Common myeloid progenitor, CD34-positive (primary cell): Measurements from ENCODE around the gene ZBED1.
"Not testable (repeated sequence)": the region's sequence is repeated elsewhere in the genome, so short reads cannot be mapped to it uniquely, and the experiment has no call there.

ENCODE experiments used
- CTCF ChIA-PET: fragments of 350-600 bp; sonication (Branson Sonifier 250); formaldehyde crosslinking; loops from one replicate; lab custom pipeline; 2021; ENCODE audit warnings: antibody characterized with exemption; lab: Charles Lee
- POLR2A ChIA-PET: fragments of 350-600 bp; sonication (Branson Sonifier 250); formaldehyde crosslinking; loops from one replicate; lab custom pipeline; 2021; ENCODE audit warnings: antibody characterized with exemption; lab: Charles Lee
- DNase-seq, 3 donors: peaks; one replicate each; pipeline versions ENCODE4 v3.0.0 to v3.0.0-alpha.2; 2013
- H3K27ac ChIP-seq, 2 experiments: 1 replicate in 1 of 2; 2 replicates in 1 of 2; pipeline ENCODE4 v1.7.0; 2013; ENCODE audit warnings: inconsistent platforms in 2 of 2, low read length in 2 of 2, mild to moderate bottlenecking in 2 of 2, low read depth in 1 of 2, moderate library complexity in 1 of 2; ENCODE audit not compliant: severe bottlenecking in 2 of 2, insufficient read depth in 1 of 2, poor library complexity in 1 of 2
- H3K27me3 ChIP-seq, 5 experiments: replicated peaks in 2 of 5; 1 replicate in 3 of 5; 2 replicates in 2 of 5; pipeline versions ENCODE4 v1.6.1 to v1.7.0; 2013; ENCODE audit warnings: low read length in 4 of 5, mild to moderate bottlenecking in 2 of 5, moderate library complexity in 2 of 5, inconsistent platforms in 1 of 5; ENCODE audit not compliant: insufficient read depth in 5 of 5, control insufficient read depth in 4 of 5
- H3K36me3 ChIP-seq, 4 experiments: 1 replicate in 2 of 4; 2 replicates in 2 of 4; pipeline versions ENCODE4 v1.6.1 to v1.7.0; 2013; ENCODE audit warnings: low read length in 3 of 4, control low read depth in 1 of 4, mild to moderate bottlenecking in 1 of 4; ENCODE audit not compliant: control insufficient read depth in 4 of 4, insufficient read depth in 4 of 4
- H3K4me1 ChIP-seq, 4 experiments: 1 replicate in 3 of 4; 2 replicates in 1 of 4; pipeline versions ENCODE4 v1.6.1 to v1.7.1; 2013; ENCODE audit warnings: low read length in 3 of 4, mild to moderate bottlenecking in 3 of 4, control low read depth in 1 of 4, inconsistent platforms in 1 of 4, moderate library complexity in 1 of 4; ENCODE audit not compliant: control insufficient read depth in 4 of 4, insufficient read depth in 4 of 4; ENCODE audit errors: control extremely low read depth in 1 of 4
- H3K4me3 ChIP-seq, 7 experiments: 1 replicate in 4 of 7; 2 replicates in 3 of 7; pipeline versions ENCODE4 v1.5.1 to v1.7.0; 2013; ENCODE audit warnings: mild to moderate bottlenecking in 7 of 7, low read length in 6 of 7, moderate library complexity in 6 of 7, inconsistent platforms in 2 of 7, low read depth in 2 of 7, control low read depth in 1 of 7; ENCODE audit not compliant: insufficient read depth in 4 of 7, control insufficient read depth in 1 of 7; ENCODE audit errors: extremely low read depth in 1 of 7
- H3K9me3 ChIP-seq, 5 experiments: 1 replicate in 4 of 5; 2 replicates in 1 of 5; pipeline versions ENCODE4 v1.6.1 to v1.7.1; 2013; ENCODE audit warnings: low read length in 4 of 5, mild to moderate bottlenecking in 2 of 5, inconsistent platforms in 1 of 5, low read depth in 1 of 5, moderate library complexity in 1 of 5; ENCODE audit not compliant: control insufficient read depth in 4 of 5, insufficient read depth in 2 of 5; ENCODE audit errors: control extremely low read depth in 1 of 5
- WGBS: methylation state at CpG from one replicate; pipeline ENCODE4 v1.1.5; 2013; ENCODE audit not compliant: insufficient coverage; 5-methylcytosine and 5-hydroxymethylcytosine counted together

The ZBED1 gene

GRCh38 chrX:2534261-2535021 is 33.7 kb upstream of the ZBED1 start:
- 43% methylated on average over 2 of the region's 5 CpGs for WGBS
- DNase-seq, H3K4me1 ChIP-seq, H3K36me3 ChIP-seq, H3K4me3 ChIP-seq, H3K9me3 ChIP-seq, H3K27ac ChIP-seq, CTCF ChIA-PET, POLR2A ChIA-PET, H3K27me3 ChIP-seq: not testable (repeated sequence)

DNA sequence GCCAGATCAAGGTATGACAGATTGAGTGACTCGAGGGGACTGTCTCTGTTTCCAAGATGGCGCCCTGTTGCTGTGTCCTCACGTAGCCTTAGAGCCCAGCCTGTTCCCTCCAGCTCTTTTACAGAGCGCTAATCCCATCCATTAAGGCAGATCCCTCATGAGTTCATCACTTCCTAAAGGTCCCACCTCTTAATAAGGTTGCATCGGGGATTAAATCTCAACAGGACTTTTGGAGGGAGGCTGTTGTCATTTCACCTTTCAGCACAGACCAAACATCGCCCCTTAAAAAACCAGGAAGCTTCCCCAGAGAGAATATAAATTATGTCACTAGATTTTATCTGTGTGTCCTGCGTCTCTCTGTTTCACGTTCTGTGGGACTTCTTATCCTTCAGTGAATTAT is 32.6 kb upstream of the ZBED1 start:
- POLR2A ChIA-PET, result no interaction called here

GRCh38 chrX:2526390-2526789 is 25.6 kb upstream of the ZBED1 start:
- POLR2A ChIA-PET, result no interaction called here
- Histone ChIP-seq H3K9me3 (peaks cover 0 to 3% (median 0%) of the 10 kb centered on the region in 5 experiments), H3K4me1 (peaks cover 0 to 7% (median 5%) of the 10 kb centered on the region in 4 experiments), H3K36me3 (no peaks in the 10 kb centered on the region), H3K27ac (no peak overlapping the region), H3K4me3 (no peak overlapping the region), H3K27me3 (no peaks in the 10 kb centered on the region)
- 89% methylated on average over 6 of the region's 10 CpGs for WGBS
- no peak for DNase-seq
- CTCF ChIA-PET, result no interaction called here

More for the DNA sequence above, 32.6 kb upstream of the ZBED1 start:
- Histone ChIP-seq H3K36me3 (no peaks in the 10 kb centered on the region), H3K4me3 (no peak overlapping the region), H3K27me3 (no peaks in the 10 kb centered on the region), H3K4me1 (peaks cover 0 to 9% (median 0%) of the 10 kb centered on the region in 4 experiments), H3K9me3 (no peaks in the 10 kb centered on the region), H3K27ac (no peak overlapping the region)
- DNase-seq, result no peak
- CTCF ChIA-PET, result no interaction called here
- whole genome bisulfite sequencing, result 92% methylated on average over 2 of the region's 8 CpGs

- CTCF ChIA-PET, result no interaction called here
These were observed 23.1 kb upstream of the ZBED1 start for GRCh38 chrX:2523911-2524310.

GRCh38 chrX:2521927-2522386 is 21.2 kb upstream of the ZBED1 start:
- H3K27ac ChIP-seq, result no peak overlapping the region
- no peaks in the 10 kb centered on the region for H3K36me3 ChIP-seq
- peaks cover 4 to 15% (median 10%) of the 10 kb centered on the region in 4 experiments for H3K4me1 ChIP-seq
- H3K4me3 ChIP-seq, result no peak overlapping the region
- WGBS, result 75% methylated on average over 4 of the region's 6 CpGs
- no peak for DNase-seq
- peaks cover 0 to 3% (median 0%) of the 10 kb centered on the region in 5 experiments for H3K9me3 ChIP-seq
- CTCF ChIA-PET, result no interaction called here
- POLR2A ChIA-PET, result no interaction called here
- H3K27me3 ChIP-seq, result no peaks in the 10 kb centered on the region

More at GRCh38 chrX:2523911-2524310, 23.1 kb upstream of the ZBED1 start:
- POLR2A ChIA-PET, result no interaction called here
- 98% methylated on average over 5 of the region's 6 CpGs for WGBS
- Histone ChIP-seq H3K4me1 (peaks cover 4 to 15% (median 10%) of the 10 kb centered on the region in 4 experiments), H3K27ac (no peak overlapping the region), H3K9me3 (peaks cover 0 to 3% (median 0%) of the 10 kb centered on the region in 5 experiments), H3K27me3 (no peaks in the 10 kb centered on the region), H3K36me3 (no peaks in the 10 kb centered on the region), H3K4me3 (no peak overlapping the region)
- DNase-seq, result no peak

DNA sequence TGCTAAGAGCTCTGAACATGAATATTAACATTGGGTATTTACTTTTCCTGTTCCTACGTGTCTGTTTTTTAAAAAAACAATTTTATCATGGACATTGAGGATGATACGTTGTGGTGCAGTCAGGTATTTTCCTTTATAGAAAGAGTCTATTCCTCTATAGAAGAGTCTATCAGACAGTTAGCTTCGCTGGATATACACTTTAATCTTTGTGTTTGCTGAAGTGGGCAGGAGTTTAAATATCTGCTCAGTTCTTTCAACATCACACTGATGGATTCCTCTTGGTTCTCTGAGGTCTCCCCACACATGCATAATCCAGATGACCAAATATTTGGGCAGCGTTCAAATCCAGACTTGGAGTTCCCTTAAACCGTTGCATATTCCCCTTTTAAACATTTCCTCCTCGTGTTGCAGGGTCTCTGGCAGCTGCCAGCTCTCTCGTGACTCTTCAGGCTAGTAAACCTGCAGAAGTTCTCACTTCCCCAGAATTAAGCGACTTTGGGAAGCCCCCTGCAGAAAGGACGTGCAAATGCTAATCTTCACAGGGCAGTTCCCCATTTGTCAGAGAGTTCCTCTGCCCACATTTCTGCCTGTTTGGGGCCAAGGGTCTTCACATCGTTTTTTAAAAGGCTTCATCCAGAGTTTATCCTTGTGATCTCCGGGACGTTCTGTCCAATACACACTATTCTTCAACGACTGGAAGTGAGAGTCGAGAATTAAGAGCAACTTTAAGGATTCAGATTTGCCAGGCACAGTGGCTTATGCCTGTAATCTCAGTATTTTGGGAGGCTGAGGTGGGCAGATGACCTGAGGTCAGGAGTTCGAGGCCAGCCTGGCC is 20.5 kb upstream of the ZBED1 start:
- 10% methylated on average over 11 of the region's 15 CpGs for WGBS
- Histone ChIP-seq H3K36me3 (no peaks in the 10 kb centered on the region), H3K27me3 (no peaks in the 10 kb centered on the region), H3K4me3 (no peak overlapping the region), H3K27ac (no peak overlapping the region), H3K4me1 (peaks cover 4 to 15% (median 10%) of the 10 kb centered on the region in 4 experiments), H3K9me3 (no peaks in the 10 kb centered on the region)
- ChIA-PET POLR2A (no interaction called here), CTCF (no interaction called here)
- peak; percentile 56 to 92 (median 91) for DNase-seq

DNA sequence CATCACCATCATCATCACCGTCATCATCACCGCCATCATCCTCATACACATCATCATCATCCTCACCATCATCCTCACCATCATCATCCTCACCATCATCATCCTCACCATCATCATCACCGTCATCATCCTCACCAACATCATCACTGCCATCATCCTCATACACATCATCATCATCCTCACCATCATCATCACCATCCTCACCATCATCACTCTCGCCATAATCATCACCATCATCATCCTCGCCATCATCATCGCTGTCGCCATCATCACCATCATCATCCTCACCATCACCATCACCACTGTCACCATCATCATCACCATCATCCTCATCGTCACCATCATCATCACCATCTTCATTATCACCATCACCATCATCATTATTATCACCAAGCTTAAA is 19.8 kb upstream of the ZBED1 start:
- DNase-seq, result peak in 1 of 3 donors; percentile 22
- WGBS, result 97% methylated on average over 7 of the region's 8 CpGs
- Histone ChIP-seq H3K36me3 (no peaks in the 10 kb centered on the region), H3K4me3 (no peak overlapping the region), H3K27ac (no peak overlapping the region), H3K4me1 (peaks cover 4 to 15% (median 10%) of the 10 kb centered on the region in 4 experiments), H3K9me3 (no peaks in the 10 kb centered on the region), H3K27me3 (no peaks in the 10 kb centered on the region)
- CTCF ChIA-PET, result no interaction called here
- POLR2A ChIA-PET, result no interaction called here
